AG09309 (cell line): ENCODE results near the gene AATF.

Experiments
- DNase-seq: peaks from one replicate; pipeline ENCODE4 v3.0.0-alpha.2; 2010; ENCODE audit warnings: low read depth
- H3K4me3 ChIP-seq: 2 replicates; pipeline ENCODE4 v1.5.1; 2011; ENCODE audit warnings: mild to moderate bottlenecking, low read depth, low read length, moderate library complexity; ENCODE audit not compliant: control insufficient read depth
- TF ChIP-seq, protein P1 (sequence below): IDR thresholded peaks from 2 replicates; pipeline ENCODE4 v1.5.1; 2011; ENCODE audit warnings: mild to moderate bottlenecking, low read depth, low read length, inconsistent platforms; ENCODE audit not compliant: insufficient read depth, control insufficient read depth; ENCODE audit errors: missing control alignments

Gene AATF

DNA sequence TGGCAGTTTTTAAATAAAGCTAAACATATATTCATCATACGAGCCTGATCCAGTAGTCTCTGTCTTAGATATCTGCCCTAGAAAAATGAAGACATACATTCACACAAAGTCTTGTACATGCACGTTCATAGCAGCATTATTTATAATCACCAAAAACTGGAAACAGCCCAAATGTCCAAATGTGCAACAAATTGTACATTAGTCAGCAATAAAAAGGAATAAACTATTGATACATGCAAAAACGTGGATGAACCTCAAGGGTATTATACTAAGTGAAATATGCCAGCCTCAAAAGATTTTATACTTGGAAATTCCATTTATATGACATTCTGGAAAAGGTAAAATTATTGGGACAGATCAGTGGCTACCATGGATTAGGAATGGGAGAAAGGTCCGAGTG is 22.8 kb downstream of the AATF start:
- TF ChIP-seq, protein P1, sequence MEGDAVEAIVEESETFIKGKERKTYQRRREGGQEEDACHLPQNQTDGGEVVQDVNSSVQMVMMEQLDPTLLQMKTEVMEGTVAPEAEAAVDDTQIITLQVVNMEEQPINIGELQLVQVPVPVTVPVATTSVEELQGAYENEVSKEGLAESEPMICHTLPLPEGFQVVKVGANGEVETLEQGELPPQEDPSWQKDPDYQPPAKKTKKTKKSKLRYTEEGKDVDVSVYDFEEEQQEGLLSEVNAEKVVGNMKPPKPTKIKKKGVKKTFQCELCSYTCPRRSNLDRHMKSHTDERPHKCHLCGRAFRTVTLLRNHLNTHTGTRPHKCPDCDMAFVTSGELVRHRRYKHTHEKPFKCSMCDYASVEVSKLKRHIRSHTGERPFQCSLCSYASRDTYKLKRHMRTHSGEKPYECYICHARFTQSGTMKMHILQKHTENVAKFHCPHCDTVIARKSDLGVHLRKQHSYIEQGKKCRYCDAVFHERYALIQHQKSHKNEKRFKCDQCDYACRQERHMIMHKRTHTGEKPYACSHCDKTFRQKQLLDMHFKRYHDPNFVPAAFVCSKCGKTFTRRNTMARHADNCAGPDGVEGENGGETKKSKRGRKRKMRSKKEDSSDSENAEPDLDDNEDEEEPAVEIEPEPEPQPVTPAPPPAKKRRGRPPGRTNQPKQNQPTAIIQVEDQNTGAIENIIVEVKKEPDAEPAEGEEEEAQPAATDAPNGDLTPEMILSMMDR: no peak
- no peak for DNase-seq

DNA sequence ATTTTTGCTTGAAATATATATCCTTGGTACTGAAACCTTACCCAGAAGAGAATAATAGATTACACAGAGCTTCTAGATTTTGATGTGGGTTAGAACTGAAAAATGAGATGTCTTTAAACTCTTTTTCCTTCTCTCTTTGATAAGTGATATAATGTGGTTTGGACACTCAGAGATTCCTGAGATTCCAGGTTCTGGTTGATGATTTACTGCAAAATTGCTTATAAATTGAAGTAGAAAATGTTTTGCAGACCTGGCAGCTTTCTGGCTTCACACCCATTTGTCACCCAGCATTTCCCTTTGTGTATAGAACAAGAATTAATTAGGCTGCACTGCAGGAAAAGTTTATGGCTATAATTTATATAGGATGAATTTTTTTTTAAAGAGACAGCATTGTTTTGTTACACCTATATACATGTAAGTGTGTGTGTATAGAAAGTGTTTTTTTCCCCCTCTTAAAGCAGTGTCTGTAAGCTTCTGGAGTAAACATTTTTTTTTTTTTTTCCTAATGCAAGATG is 23.5 kb downstream of the AATF start:
- DNase-seq: no peak
- no peak overlapping the region for H3K4me3 ChIP-seq
- TF ChIP-seq, protein P1: no peak

More for the DNA sequence above, 22.8 kb downstream of the AATF start:
- H3K4me3 ChIP-seq: no peak overlapping the region

DNA sequence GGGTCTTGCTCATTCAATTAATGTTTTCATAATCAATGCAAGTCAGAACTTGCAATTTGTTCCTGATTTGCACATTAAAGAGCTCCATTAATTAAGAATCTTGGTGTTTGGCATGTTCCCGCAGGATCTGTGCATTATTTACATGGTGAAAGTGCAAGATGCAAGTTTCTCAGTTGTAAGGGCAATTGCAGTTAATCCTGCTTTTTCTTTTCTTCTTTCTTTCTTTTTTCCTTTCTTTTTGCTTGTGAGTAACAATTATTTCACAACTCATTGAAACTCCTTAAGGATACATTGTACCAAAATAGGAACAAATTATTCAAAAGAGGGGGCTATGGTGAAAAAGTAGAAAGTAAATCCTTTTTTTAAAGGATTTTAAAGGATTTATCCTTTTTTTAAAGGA is 24.2 kb downstream of the AATF start:
- DNase-seq: no peak
- TF ChIP-seq, protein P1: no peak
- no peak overlapping the region for H3K4me3 ChIP-seq

DNA sequence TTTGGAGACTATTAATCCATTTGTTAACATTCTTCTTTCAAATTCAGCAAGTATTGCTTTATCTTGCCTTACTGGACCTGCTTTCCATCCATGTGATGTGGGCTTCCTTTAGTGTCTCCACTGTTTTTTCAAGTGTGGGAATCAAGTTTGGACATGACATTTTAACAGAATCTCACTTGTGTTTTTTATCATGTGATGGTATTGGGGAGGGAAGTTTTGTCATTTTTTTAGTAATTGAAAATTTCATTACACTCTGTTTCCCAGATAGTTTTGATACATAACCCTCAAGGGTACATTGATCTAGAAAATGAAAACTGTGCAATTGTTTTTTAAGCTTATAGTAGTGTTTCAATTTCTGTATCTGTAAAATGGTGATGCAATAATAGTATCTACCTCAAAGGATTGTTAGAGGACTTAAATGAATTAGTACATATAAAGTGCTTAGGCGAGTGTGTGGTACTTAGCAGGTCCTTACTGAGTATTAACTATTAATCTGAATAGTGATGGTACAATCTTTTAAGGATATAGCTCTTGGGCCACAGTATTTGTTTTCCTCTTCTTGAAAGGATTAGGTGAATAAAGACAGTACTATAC is 27.3 kb downstream of the AATF start:
- DNase-seq: no peak
- no peak overlapping the region for H3K4me3 ChIP-seq
- TF ChIP-seq, protein P1: no peak

DNA sequence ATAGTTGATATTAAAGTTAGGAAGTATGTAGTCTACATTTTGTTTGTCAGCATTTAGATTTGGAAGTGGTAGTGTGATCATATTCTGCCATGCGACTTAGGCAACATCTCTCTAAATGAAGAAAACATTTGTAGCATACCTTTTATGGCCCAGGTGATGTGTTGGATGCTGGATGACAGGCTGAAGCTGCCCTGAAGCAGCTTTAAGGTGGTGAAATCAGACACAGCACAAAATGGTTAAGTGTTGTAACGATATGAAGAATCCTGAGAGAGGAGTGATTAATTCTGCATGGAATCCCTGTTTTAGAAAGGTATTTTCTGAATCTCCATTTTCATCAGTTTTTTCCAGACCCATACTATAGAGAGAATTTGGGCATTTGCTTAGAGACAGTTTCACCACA is 28.3 kb downstream of the AATF start:
- DNase-seq: no peak
- TF ChIP-seq, protein P1: no peak
- no peak overlapping the region for H3K4me3 ChIP-seq

DNA sequence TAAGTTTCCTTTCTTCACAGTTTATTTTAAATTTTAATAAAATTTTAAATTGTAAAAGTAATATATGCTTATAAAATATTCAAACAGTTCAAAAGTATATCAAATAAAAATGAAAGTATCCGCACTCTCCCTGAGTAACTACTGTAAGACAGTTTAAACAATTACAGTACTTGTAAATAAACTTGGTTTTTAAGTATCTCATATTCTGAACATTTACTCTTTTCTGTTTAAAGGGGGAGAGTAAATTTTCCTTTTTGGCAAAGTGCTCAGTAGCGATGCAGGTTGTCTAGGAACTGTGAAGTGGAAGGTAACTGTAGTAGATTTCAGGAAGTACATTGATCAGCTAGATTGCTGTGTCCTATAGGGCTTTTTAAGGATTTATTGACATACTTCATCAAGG is 28.8 kb downstream of the AATF start:
- TF ChIP-seq, protein P1: no peak

More for the DNA sequence above, 28.8 kb downstream of the AATF start:
- H3K4me3 ChIP-seq: no peak overlapping the region
- DNase-seq: no peak
